ENCODE data around the gene EPB41.
A peak's percentile ranks its signal among the peaks of the same experiment; 100 is the strongest.

Gene EPB41

GRCh38 chr1:29133861-29134694, 219.7 kb downstream of the EPB41 start:
- no peak for DNase-seq (ENCODE audit: extremely low read depth, low read depth)
- no peak for TF ChIP-seq CTCF (IDR thresholded peaks at IDR 0.05; ENCODE audit: low read depth, low read length)

DNA sequence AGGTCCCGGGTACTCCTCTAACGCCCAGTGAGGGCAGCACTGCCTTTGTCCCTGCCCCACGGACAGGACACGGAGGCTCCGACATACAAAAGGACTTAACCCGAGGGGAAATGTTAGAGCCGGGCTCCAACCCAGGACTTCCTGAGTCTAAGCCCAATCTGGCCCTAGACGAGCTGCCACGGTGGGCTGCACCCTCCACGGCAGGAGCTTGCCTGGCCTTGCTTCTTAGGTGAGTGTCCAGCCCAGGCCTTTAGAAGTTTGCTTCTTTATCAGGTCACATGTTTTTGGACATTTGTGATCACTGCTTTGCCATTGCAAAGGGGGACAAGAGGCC, 220.3 kb downstream of the EPB41 start:
- no peak for DNase-seq (ENCODE audit: extremely low read depth, low read depth)
- TF ChIP-seq CTCF (IDR thresholded peaks at IDR 0.05; ENCODE audit: low read depth, low read length): no peak

GRCh38 chr1:29136391-29136915, 222.1 kb downstream of the EPB41 start:
- TF ChIP-seq CTCF (IDR thresholded peaks at IDR 0.05; ENCODE audit: low read depth, low read length): no peak
- peak; percentile 38 for DNase-seq (ENCODE audit: extremely low read depth, low read depth)

GRCh38 chr1:29142714-29143113, 228.3 kb downstream of the EPB41 start:
- DNase-seq (ENCODE audit: extremely low read depth, low read depth): no peak
- no peak for TF ChIP-seq CTCF (IDR thresholded peaks at IDR 0.05; ENCODE audit: low read depth, low read length)

DNA sequence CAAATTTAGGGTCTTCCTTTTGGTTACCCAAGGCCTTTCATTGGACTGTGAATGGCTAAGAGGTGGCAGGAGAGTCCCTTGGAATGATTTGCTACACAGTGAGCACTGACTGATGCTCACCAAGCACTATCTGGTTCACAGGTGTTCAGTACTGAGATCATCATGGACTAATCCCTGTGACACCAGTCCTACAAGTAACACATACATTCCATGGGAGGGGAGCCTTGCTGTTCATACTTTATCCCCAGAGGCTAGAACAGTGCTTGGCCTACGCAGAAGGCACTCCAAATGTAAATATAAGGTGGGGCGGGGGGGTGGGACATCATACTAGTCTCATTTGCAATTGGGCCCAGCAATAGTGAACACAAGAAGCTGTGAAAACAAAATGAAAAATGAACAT, 229.8 kb downstream of the EPB41 start:
- no peak for TF ChIP-seq CTCF (IDR thresholded peaks at IDR 0.05; ENCODE audit: low read depth, low read length)
- no peak for DNase-seq (ENCODE audit: extremely low read depth, low read depth)

DNA sequence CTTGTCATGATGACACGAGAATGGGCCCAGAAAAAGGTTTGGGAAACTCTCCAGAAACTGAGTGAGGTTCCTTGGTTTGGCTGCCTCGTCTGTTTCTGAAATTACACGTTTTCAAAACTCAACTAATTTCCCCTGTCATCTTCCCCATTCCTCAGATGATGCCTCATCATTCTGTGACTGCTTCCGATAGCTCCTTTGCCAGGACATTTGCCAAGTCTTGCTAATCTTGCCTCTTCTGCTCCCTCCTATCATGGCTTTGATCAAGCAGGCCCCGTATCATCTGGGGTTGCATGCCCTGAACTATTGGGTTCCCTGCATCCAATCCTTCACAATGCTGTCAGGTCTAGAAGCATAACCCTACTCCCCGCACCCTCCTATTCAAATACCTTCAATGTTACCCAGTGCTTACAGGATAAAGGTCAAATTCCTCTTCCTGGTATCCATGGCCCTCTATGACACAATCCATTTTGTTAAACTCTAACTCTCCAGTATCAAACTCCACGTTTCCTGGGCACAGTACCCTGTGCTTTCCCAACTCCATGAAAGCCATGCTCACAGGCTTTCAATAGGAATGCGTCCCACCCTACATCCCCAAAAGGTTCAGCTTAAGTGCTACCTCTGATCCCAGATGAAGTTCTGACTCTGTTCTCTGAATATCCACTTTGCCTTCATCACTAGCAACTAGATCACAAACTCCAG, 231.5 kb downstream of the EPB41 start:
- DNase-seq (ENCODE audit: extremely low read depth, low read depth): peak; percentile 88
- TF ChIP-seq CTCF (IDR thresholded peaks at IDR 0.05; ENCODE audit: low read depth, low read length): no peak

Measured in AG09319 (cell line).